Measurements from ENCODE around the gene LIMA1. TPM values are rescaled to one million over a fixed set of nuclear protein-coding genes. Genes with fewer than 3 reads are reported as not detected.

LIMA1 gene
- total RNA-seq, 4 donors from 2014 or later = 53.0 to 75.4 (median 66.7) TPM

- Histone ChIP-seq H3K9me3 (no peaks in the 10 kb centered on the region), H3K27me3 (no peaks in the 10 kb centered on the region), H3K4me1 (peaks cover 17 to 29% of the 10 kb centered on the region in 2 donors), H3K27ac (no peak overlapping the region), H3K36me3 (no peaks in the 10 kb centered on the region), H3K4me3 (replicated peaks in 1 of 3) (no peak overlapping the region)
- no peak for DNase-seq
- TF ChIP-seq POLR2A (IDR thresholded peaks at IDR 0.05) = no peak
- TF ChIP-seq CTCF (IDR thresholded peaks at IDR 0.05) = no peak
- WGBS, 2 donors = 93 to 94% methylated on average over 1 of the region's 1 CpG
- intact Hi-C loops (cut with DNase I) = no loop called here
These were observed 66.1 kb downstream of the LIMA1 start for GRCh38 chr12:50217202-50217601.

- Histone ChIP-seq H3K9me3 (no peaks in the 10 kb centered on the region), H3K4me3 (replicated peaks in 1 of 3) (no peak overlapping the region), H3K27me3 (no peaks in the 10 kb centered on the region), H3K27ac (no peak overlapping the region), H3K4me1 (peaks cover 0 to 15% of the 10 kb centered on the region in 2 donors), H3K36me3 (no peaks in the 10 kb centered on the region)
- 91 to 92% methylated on average over 3 of the region's 3 CpGs for WGBS, 2 donors
- intact Hi-C loops (cut with DNase I) = no loop called here
- no peak for TF ChIP-seq POLR2A (IDR thresholded peaks at IDR 0.05)
- no peak for DNase-seq
These were observed 68.3 kb downstream of the LIMA1 start for GRCh38 chr12:50215033-50215432.

DNA sequence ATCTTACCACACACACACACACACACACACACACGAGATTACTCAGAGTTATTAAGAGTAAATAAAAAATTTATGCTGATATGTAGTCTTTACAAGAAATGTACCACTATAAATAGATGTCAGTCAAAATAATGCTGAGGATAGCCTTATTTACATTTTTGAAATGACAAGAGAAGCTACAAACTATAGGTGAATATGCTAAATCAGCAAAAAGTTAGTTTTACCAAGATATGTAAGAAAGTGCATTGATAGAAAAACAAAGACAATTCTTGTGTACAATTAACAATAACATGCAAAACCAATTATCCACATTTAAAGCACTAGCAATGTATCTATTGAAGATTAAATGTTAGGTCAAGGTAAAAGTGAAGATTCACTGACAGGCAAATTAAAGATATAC is 69.3 kb downstream of the LIMA1 start:
- no peak for TF ChIP-seq CTCF (IDR thresholded peaks at IDR 0.05)
- TF ChIP-seq POLR2A (IDR thresholded peaks at IDR 0.05) = no peak
- 42 to 73% methylated on average over 1 of the region's 1 CpG for WGBS, 2 donors
- no peak for DNase-seq
- Histone ChIP-seq H3K4me3 (replicated peaks in 1 of 3) (no peak overlapping the region), H3K4me1 (peaks cover 0 to 8% of the 10 kb centered on the region in 2 donors), H3K27me3 (no peaks in the 10 kb centered on the region), H3K9me3 (no peaks in the 10 kb centered on the region), H3K27ac (no peak overlapping the region), H3K36me3 (no peaks in the 10 kb centered on the region)
- intact Hi-C loops (cut with DNase I) = no loop called here

- peaks cover 0 to 8% of the 10 kb centered on the region in 2 donors for H3K4me1 ChIP-seq
- H3K27ac ChIP-seq = no peak overlapping the region
- no peaks in the 10 kb centered on the region for H3K9me3 ChIP-seq
- DNase-seq = no peak
- TF ChIP-seq CTCF (IDR thresholded peaks at IDR 0.05) (no peak), POLR2A (IDR thresholded peaks at IDR 0.05) (no peak)
- H3K36me3 ChIP-seq = no peaks in the 10 kb centered on the region
- WGBS, 2 donors = 86 to 95% methylated on average over 2 of the region's 2 CpGs
- no peaks in the 10 kb centered on the region for H3K27me3 ChIP-seq
- intact Hi-C loops (cut with DNase I) = no loop called here
- H3K4me3 ChIP-seq (replicated peaks in 1 of 3) = no peak overlapping the region
These were observed 69.9 kb downstream of the LIMA1 start for GRCh38 chr12:50213439-50213838.

- no peak overlapping the region for H3K4me3 ChIP-seq (replicated peaks in 1 of 3)
- no peak for DNase-seq
- peaks cover 0 to 8% of the 10 kb centered on the region in 2 donors for H3K4me1 ChIP-seq
- H3K9me3 ChIP-seq = no peaks in the 10 kb centered on the region
- H3K36me3 ChIP-seq = no peaks in the 10 kb centered on the region
- peak overlapping the region; percentile 23 to 39 (median 35) for H3K27ac ChIP-seq
- intact Hi-C loops (cut with DNase I) = no loop called here
- H3K27me3 ChIP-seq = no peaks in the 10 kb centered on the region
- WGBS, 2 donors = 73 to 76% methylated on average over 2 of the region's 2 CpGs
- no peak for TF ChIP-seq POLR2A (IDR thresholded peaks at IDR 0.05)
- no peak for TF ChIP-seq CTCF (IDR thresholded peaks at IDR 0.05)
These were observed 71.3 kb downstream of the LIMA1 start for GRCh38 chr12:50212071-50212467.

Data from thyroid gland (tissue), 4 donors.